HG02943 (cell line): ENCODE data around the gene SELENOF.

Experiments used
- ATAC-seq: cut with Tn5 transposase; IDR thresholded peaks from one replicate; pipeline ENCODE4 v1.9.1; 2021; ENCODE audit warnings: mild to moderate bottlenecking, low read depth, moderate library complexity; ENCODE audit not compliant: unreplicated experiment

Gene SELENOF

GRCh38 chr1:86860424-86860823, 53.5 kb downstream of the SELENOF start:
- ATAC-seq, result no peak

- no peak for ATAC-seq
Measured at GRCh38 chr1:86860020-86860419, 53.9 kb downstream of the SELENOF start.

GRCh38 chr1:86858524-86859261, 55.2 kb downstream of the SELENOF start:
- ATAC-seq, result no peak

- no peak for ATAC-seq
Measured at GRCh38 chr1:86856196-86856595, 57.7 kb downstream of the SELENOF start.

- ATAC-seq, result no peak
Measured at GRCh38 chr1:86854352-86854751, 59.6 kb downstream of the SELENOF start.

- ATAC-seq, result no peak
Measured at GRCh38 chr1:86852782-86853408, 61.0 kb downstream of the SELENOF start.

GRCh38 chr1:86852289-86852688, 61.6 kb downstream of the SELENOF start:
- ATAC-seq, result no peak

GRCh38 chr1:86849756-86850155, 64.2 kb downstream of the SELENOF start:
- no peak for ATAC-seq

- no peak for ATAC-seq
Measured at GRCh38 chr1:86848654-86849053, 65.3 kb downstream of the SELENOF start.

- ATAC-seq, result no peak
Measured at GRCh38 chr1:86846164-86846647, 67.7 kb downstream of the SELENOF start.

- ATAC-seq, result no peak
Measured at GRCh38 chr1:86845514-86845913, 68.4 kb downstream of the SELENOF start.

- ATAC-seq, result no peak
Measured at GRCh38 chr1:86841116-86841515, 72.8 kb downstream of the SELENOF start.

GRCh38 chr1:86833461-86834215, 80.3 kb downstream of the SELENOF start:
- ATAC-seq, result peak; percentile 66

GRCh38 chr1:86832433-86832832, 81.5 kb downstream of the SELENOF start:
- no peak for ATAC-seq

GRCh38 chr1:86829321-86829720, 84.6 kb downstream of the SELENOF start:
- ATAC-seq, result no peak

GRCh38 chr1:86828024-86828423, 85.9 kb downstream of the SELENOF start:
- ATAC-seq, result no peak

- no peak for ATAC-seq
Measured at GRCh38 chr1:86826856-86827255, 87.1 kb downstream of the SELENOF start.

- ATAC-seq, result no peak
Measured at GRCh38 chr1:86825319-86825718, 88.6 kb downstream of the SELENOF start.

- ATAC-seq, result no peak
Measured at GRCh38 chr1:86823821-86824500, 90.0 kb downstream of the SELENOF start.

GRCh38 chr1:86823386-86823785, 90.5 kb downstream of the SELENOF start:
- ATAC-seq, result no peak

GRCh38 chr1:86822459-86822858, 91.5 kb downstream of the SELENOF start:
- ATAC-seq, result no peak
